NCI-H2227 treated with DMSO at 0.1 percent for 48 hours (cell line): ENCODE results near the gene DNTTIP2.
"Not testable (repeated sequence)": the region's sequence is repeated elsewhere in the genome, so short reads cannot be mapped to it uniquely, and the experiment has no call there.

Experiments used
- DNase-seq: peaks from one replicate; lab custom pipeline; 2025; lab: John Stamatoyannopoulos, UW

Gene DNTTIP2

DNA sequence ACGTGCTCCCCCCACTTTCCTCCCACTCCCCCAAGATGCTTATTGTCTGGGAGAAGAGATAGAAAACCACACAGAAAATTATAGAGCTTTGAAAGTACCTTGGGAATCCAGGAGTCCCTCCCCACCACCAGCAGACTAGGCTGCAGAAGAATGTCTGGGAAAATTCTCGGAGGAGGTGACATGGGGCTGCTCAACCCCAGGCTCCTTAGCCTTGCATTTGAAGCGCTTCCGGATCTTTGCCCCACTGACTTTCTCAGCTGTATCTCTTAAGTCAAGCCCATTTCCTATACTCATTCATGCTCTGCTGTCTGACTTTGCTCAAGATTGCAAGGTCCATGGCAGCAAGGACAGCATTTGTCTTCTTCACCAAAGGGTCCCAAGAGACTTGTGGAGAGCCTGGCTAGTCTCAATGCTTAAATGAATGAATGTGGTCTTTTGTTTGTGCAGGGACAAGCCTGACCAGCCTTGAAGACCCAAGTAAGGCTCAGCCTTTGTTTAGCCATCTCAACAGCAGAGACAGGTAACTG lies 38.0 kb downstream of the DNTTIP2 start:
- no peak for DNase-seq

DNA sequence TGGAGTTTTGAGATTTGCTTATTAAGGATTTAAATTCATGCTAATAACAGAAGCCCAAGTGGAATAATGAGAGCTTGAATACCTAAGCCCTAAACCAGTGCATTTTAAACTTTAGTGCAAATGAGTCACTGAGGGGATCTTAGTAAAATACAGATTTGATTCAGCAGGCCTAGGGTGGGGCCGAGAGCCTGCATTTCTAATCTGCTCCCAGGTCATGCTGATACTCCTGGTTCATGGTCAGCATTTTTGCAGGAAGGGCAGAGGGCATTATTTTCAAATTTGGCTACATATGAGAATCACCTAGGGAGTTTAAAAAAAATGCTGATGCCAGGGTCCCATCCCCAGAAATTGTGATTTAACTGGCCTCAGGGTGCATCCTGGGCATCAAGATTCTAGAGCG lies 39.3 kb downstream of the DNTTIP2 start:
- no peak for DNase-seq

DNA sequence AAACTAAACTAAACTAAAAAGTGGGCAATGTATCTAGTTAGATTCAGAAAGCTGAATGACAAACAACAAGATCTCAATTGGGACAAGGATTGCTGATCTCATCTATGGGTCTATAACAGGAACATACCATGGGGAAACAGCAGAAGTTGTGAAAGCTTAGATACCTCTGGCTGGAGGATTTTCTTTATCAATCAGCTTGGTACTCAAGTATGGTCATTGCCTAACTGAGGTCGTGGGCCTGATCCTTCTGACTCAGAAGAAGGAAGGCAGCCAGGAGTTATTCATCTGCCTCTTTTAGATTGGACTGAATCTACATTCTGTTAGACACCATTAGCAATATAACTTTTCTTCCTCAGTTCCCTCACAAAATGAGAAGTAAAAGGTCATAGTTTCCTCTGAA lies 39.7 kb downstream of the DNTTIP2 start:
- no peak for DNase-seq

DNA sequence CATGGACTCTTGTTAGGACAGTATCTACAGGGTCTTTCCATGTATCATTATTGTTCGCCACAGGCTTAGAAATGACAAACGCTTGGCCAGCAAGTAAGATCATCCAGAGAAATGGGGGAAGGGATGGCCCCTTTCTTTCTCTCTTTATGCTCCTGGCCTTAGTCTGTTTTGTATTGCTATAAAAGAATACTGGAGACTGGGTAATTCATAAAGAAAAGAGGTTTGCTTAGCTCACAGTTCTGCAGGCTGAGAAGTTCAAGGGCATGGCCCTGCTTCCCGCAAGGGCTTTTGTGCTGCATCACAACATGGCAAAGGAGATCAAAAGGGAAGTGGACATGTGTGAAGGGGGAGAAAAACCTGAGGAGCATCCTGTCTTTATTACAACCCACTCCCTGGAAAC lies 41.0 kb downstream of the DNTTIP2 start:
- DNase-seq: no peak

DNA sequence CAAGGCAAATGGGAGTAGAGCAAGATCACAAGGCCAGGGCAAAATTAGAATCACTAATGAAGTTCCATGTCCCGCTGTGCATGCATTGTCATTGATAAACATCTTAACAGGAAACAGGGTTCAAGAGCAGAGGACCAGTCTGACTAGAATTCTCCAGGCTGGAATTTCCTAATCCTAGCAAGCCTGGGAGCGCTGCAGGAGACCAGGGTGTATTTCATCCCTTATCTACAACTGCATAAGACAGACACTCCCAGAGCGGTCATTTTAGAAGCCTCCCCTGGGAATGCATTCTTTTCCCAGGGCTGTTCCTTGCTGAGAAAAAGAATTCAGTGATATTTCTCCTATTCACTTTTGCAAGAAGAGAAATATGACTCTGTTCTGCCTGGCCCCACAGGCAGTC lies 45.7 kb downstream of the DNTTIP2 start:
- DNase-seq: not testable (repeated sequence)

DNA sequence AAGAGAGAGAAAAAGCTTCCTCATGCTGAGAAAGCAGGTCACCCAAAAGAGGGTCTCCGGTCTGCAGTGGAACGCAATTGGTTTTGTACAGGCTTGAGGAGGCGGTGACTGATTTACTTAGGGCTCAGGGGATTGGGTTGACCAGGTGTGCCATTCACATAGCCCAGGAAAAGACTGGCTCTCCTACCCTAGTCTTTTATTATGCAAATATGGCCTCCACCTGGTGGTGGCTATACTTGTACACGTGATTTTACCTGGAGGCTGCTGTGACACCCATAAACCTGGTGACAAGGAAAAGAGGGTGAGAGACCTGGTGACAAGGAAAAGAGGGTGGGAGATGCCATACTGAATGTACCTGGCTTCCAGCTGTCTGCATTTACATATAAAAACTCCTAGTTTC lies 49.9 kb downstream of the DNTTIP2 start:
- DNase-seq: no peak

DNA sequence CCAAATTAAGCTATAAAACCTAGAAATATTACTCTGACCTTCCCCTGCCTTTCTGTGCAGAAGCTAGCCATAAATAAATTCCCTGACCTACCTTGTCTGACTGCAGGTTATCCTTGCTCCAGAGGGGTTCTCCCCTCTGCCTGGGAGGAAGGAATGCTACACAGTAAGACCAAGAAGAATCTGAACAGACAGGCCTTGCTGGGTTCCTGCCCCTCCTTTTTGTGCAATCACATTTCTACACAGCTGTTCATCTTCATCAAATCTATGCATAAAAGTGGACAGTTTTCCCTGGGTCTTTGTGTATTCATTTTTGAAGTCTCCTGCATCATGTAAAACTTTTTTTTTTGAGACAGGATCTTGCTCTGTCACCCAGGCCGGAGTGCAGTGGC lies 50.6 kb downstream of the DNTTIP2 start:
- no peak for DNase-seq

DNA sequence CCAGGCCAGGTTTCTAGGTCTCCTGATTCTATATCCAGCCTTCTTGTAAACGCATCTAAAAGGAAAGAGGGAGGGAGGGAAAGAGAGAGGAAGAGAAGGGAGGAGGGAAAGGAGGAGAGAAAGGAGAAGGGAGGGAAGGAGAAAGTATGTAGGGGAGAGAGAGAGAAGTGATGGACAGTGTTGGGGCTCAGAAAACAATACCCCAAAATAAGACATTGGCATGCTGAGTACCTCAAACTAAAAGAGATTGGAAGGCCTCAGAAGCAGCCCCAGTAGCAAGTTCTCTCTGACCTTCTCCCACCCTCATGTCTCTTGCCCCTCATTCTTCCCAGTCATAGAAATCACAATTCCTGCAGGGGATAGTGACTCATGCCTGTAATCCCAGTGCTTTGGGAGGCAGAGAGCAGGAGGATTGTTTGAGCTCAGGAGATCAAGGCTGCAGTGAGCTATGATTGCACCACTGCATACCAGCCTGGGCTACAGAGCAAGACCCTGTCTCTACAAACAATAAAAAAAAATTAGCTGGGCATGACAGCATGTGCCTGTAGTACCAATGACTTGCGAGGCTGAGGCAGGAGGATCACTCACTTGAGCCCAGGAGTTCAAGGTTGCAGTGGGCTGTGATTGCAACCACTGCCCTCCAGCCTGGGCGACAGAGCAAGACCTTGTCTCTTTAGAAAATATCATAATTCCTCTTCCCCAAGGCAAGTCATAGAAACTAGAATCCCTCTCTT lies 51.2 kb downstream of the DNTTIP2 start:
- no peak for DNase-seq

DNA sequence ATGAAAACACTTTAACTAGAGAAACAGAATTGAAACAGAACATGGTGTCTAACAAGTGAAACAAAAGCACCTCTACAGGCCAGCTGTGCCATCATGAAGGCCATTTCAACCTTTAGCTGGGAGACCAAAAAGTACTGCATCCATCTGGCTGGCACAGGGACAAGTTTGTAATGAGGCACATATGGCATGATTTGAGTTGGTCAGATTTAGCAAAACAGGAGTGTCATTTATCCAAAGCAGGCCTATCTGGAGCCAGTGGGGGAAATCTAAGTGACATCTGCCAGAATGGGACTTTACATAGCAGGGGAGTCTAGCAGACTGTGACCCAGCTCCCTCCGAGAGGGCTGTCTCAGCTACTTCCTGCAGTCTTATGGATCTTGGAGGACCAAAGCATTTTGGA lies 51.9 kb downstream of the DNTTIP2 start:
- no peak for DNase-seq

DNA sequence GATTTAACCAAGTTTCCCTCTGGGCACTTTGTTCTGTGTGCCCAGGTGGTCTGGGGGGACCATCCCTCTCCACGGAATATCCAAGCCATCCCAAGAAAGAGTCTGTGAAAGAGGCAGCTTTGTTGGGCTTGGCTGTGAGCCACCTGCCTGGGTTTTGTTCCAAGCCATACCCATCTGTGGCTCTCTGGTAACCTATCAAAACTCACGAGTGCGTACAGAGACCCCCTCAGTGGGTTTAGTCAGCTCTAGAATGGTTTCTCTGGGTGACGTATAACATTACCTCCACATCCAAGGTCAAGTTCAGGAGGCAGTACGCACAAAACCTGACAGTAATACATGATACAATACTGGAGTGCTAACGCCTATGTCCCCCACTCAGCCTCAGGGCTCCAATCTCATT lies 54.2 kb downstream of the DNTTIP2 start:
- no peak for DNase-seq

DNA sequence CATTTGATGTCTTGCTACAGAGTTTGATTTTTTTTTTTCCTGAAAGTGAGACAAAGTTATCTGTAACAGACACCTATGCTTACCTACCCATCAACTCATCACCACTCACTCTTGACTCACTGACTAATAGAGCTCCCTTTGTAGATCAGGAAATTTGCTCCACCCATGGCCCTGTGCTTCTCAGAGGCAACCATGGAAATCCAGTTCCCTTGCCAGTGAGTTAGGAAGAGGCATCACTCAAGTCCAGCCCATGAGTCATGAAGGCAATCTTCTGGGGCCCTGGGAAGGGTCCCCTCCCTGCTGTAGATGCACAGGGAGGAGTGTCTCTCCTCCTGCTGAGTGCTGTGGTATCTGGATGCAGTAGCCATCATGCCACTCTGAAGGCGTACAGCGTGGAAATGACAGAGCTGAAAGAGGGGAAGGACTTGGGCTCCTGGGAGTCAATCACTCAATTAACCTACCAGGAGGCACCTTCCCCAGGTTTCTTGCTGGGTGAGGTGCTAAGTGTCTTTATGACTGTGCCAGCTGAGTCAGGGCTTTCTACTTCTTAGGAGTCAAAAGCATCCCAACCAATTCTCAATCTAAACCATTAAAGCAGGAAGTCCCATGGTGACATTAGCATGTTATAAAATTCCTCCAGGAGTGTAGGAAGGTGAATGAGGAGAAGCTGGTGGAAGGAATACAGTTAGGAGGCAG lies 56.1 kb downstream of the DNTTIP2 start:
- no peak for DNase-seq

DNA sequence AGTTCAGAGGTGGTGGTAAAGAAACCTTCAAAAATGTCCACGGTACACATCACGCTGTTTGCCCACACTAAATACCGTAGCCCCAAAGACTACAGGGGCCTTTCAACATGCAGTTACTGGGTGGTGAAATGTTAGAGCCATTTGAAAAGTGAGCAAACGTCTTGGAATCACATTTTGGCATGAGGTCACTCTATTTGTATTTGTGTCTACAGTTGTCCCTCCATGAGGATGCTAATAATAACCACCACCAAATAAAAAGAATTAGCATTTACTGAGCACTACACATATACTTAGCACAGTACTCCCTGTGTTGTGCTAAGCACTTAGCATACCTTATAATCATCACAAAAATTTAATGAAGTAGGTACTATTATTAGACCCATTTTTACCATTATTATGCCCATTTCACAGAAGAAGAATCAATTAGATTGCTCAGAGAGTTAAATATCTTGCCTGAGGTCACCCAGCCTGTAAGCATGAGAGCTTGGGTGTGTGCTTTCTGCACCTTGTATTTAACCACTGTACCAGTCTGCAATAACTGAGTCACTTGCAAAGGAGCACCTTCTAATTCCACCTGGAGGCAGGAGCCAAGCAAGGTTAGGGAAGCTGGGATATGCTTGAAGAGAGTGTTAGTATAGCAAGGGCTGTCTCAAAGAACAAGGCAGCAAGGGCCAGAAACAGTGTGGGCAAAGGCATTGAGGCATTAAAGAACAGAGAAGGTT lies 57.4 kb downstream of the DNTTIP2 start:
- DNase-seq: no peak

DNA sequence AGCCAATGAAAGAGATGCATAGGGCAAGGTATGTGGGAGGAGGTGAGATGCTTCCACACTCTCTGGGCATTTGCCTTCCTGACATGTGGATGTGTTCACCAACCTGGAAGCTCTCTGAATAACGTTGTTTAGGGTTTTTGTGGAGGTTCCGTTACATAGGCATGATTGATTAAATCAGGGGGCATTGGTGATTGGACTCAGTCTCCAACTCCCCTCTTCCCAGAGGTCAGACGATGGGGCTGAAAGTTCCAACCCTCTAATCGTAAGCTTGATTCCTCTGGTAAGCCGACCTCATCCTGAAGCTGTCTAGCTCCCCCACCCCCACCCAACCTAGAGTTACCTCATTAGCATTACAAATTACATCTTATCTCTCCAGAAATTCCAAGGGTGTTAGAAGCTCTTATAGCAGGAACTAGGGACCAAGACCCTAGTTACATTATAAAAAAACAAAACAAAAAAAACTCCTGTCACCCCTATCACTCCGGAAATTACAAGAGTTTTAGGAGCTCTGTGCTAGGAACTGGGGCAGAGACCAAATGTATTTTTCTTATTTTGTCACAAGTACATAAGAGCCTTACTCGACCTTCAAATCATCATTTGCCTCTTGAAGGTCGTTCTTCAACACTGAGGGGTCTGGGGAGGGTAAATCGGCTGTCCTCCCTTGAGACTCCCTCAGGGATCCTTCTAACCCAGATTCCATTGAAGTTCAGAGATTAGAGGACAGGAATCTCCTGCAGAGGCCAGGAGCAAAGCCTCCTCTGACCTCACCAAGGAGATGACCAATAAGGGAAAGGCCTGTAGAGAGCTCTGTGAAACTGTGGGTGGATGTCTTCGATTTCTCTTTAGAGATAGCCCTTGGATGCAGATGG lies 58.2 kb downstream of the DNTTIP2 start:
- DNase-seq: no peak

DNA sequence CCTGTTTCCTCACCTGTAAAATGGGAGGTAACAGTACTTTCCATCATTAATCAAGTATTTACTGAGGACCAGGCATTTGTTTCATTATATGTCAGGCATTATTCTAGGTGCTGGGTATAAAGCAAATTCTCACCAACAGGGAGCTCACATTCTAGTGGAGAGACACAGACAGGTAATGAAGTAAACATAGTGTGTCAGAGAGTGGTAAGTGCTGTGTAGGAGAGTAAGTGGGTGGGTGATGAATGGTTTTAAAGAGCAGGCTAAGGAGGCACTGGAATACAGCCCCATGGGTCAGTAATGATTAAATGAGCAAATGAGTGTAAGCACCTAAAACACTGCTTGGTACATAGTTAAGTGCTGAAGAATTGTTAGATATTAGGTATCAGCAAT lies 60.4 kb downstream of the DNTTIP2 start:
- DNase-seq: no peak

DNA sequence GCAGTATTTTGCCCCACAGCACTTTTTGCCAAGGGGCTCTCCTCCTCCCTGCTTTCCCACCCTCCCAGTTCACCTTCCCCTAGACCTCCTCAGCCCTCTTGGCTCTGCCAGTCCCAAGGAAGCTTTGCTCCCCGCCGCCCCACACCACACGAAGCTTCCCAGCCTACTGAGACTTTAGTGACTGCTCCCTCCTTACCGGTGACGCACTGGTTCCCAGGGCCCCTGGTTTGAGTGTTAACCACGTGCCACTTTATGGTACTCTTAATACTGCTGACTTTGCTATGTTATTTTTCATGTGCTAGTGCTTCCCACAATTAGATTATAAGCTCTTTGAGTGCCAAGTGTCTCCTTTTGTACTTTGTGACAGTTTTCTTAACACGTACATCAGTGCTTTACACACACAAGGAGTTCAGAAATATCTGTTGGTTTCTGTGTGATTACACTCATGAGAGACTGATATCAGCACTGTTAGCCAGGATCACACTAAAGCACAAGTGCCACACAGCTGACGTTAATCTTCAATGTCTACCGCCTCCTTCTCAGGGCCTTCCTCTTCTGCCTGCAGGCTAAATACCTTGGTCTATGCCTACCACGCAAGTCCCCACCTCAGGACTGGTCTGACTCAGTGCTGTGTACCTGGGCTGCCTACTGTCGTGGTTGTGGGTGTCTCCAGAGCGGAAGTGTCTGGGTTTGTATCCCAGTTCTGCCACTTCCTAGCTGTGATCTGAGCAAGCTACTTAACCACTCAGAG lies 61.0 kb downstream of the DNTTIP2 start:
- no peak for DNase-seq

DNA sequence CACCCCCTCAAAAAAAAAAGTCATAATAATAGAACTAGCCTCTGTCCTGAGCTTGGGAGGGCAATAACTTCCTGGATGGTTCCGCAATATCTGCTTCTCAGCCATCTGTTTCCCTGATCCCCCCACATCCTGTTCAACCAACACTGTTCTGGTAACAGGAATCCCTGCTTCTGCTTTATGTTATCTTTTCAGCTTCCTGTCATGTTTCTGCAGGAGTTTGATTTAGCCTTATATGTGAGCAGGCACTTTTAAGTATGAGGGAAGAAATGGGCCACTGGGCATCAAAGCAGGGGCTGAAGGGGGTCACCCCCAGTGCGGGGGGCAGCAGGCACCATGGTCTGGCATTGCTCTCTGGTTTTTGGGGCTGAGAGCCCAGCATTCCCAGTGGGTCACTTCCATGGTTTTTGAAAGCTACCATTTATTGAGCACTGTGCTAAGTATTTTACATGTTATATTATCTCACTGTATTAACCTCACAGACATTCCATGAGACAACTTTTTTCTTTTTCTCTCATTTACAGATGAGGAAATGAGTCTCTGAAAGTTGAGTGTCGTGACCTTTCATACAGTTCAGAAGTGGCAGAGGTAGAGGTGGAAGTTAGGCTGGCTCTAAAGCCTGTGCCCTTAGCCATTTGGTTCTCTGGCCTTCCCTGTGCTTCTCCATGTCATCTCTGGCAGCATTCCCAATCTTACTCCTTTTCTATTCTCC lies 61.9 kb downstream of the DNTTIP2 start:
- no peak for DNase-seq
